HCT116 (cell line): Measurements from ENCODE around the gene DOK5. TPM values are rescaled to one million over a fixed set of nuclear protein-coding genes. Genes with fewer than 3 reads are reported as not detected.

Experiments
- ATAC-seq: fragments of 200-7000 bp; cut with Tn5 transposase; 2 replicates; pipeline ENCODE4 v1.9.1; 2020; ENCODE audit warnings: mild to moderate bottlenecking, moderate library complexity
- BruUV-seq: library from RNA; stranded (reverse); fragments of 400-500 nt; replicated peaks from 2 replicates; lab custom pipeline; 2021; lab: Mats Ljungman, UMichigan
- CTCF ChIA-PET: fragments of 300-600 bp; sonication (Branson Sonifier 250); formaldehyde crosslinking; loops from one replicate; lab custom pipeline; 2021; ENCODE audit warnings: antibody characterized with exemption; lab: Charles Lee
- POLR2A ChIA-PET: fragments of 300-600, 350-600 bp; sonication (Branson Sonifier 250); formaldehyde crosslinking; loops from one replicate; lab custom pipeline; 2021; ENCODE audit warnings: antibody characterized with exemption; lab: Charles Lee
- RAD21 ChIA-PET, 2 experiments: fragments of 300-600 bp; sonication (Branson Sonifier 250); formaldehyde crosslinking; loops; one replicate each; lab custom pipeline; 2023; ENCODE audit warnings: low total read pairs in 2 of 2; ENCODE audit not compliant: uncharacterized antibody in 2 of 2, unreplicated experiment in 2 of 2, low non-redundant PET in 1 of 2; lab: Charles Lee
- DNase-seq: peaks from one replicate; pipeline ENCODE4 v3.0.0-alpha.2; 2010; ENCODE audit warnings: low read depth, low spot score
- H2AFZ ChIP-seq: fragments of 200-600 bp; shearing (Covaris generic), sonication (generic); 2 replicates; pipeline ENCODE4 v1.6.1; 2017; ENCODE audit warnings: low read depth, mixed run types, mixed read lengths, antibody characterized with exemption, low read length; ENCODE audit not compliant: poor library complexity, severe bottlenecking
- H3K27ac ChIP-seq: 2 replicates; pipeline ENCODE4 v1.5.1; 2012; ENCODE audit warnings: low read depth, low read length
- H3K27me3 ChIP-seq: fragments of 200-600 bp; sonication (generic); 2 replicates; pipeline ENCODE4 v1.6.1; 2016; ENCODE audit warnings: mixed run types, low read length, mixed read lengths; ENCODE audit not compliant: insufficient read depth
- H3K36me3 ChIP-seq, 2 experiments: fragments of 200-500 bp in 1 of 2; fragments of 200-600 bp in 1 of 2; sonication (Bioruptor generic) in 1 of 2; sonication (generic) in 1 of 2; 2 replicates each; pipeline versions ENCODE4 v1.5.1 to v1.6.1; 2014 to 2016; ENCODE audit warnings: low read length in 2 of 2, inconsistent platforms in 1 of 2, mixed read lengths in 1 of 2, mixed run types in 1 of 2; ENCODE audit not compliant: insufficient read depth in 2 of 2, control insufficient read depth in 1 of 2
- H3K4me1 ChIP-seq, 2 experiments: fragments of 200-600 bp in 1 of 2; sonication (generic) in 1 of 2; 2 replicates each; pipeline versions ENCODE4 v1.5.1 to v1.6.1; 2012 to 2017; ENCODE audit warnings: low read length in 2 of 2, inconsistent platforms in 1 of 2, mild to moderate bottlenecking in 1 of 2, mixed read lengths in 1 of 2, mixed run types in 1 of 2, moderate library complexity in 1 of 2; ENCODE audit not compliant: insufficient read depth in 2 of 2, control insufficient read depth in 1 of 2
- H3K4me2 ChIP-seq: fragments of 200-600 bp; sonication (generic); 2 replicates; pipeline ENCODE4 v1.6.1; 2017; ENCODE audit warnings: mixed run types, low read length, mixed read lengths
- H3K4me3 ChIP-seq, 2 experiments: fragments of 200-600 bp in 1 of 2; sonication (generic) in 1 of 2; replicated peaks in 1 of 2; 2 replicates each; pipeline ENCODE4 v1.5.1; 2011 to 2016; ENCODE audit warnings: low read length in 2 of 2, control low read depth in 1 of 2, low read depth in 1 of 2, mild to moderate bottlenecking in 1 of 2, mixed read lengths in 1 of 2, mixed run types in 1 of 2
- H3K79me2 ChIP-seq: fragments of 200-600 bp; sonication (generic); 2 replicates; pipeline ENCODE4 v1.6.1; 2017; ENCODE audit warnings: mild to moderate bottlenecking, mixed run types, low read length, moderate library complexity, mixed read lengths; ENCODE audit not compliant: insufficient read depth
- H3K9ac ChIP-seq: fragments of 200-600 bp; sonication (generic); 2 replicates; pipeline ENCODE4 v1.6.1; 2016; ENCODE audit warnings: low read length, mixed read lengths
- H3K9me2 ChIP-seq: fragments of 200-600 bp; sonication (generic), shearing (Covaris generic); 2 replicates; pipeline ENCODE4 v1.6.1; 2017; ENCODE audit warnings: mixed run types, mild to moderate bottlenecking, moderate library complexity; ENCODE audit not compliant: insufficient read depth
- H3K9me3 ChIP-seq, 2 experiments: fragments of 200-500 bp in 1 of 2; fragments of 200-600 bp in 1 of 2; sonication (Bioruptor generic) in 1 of 2; sonication (generic) in 1 of 2; 2 replicates each; pipeline ENCODE4 v1.6.1; 2014 to 2017; ENCODE audit warnings: low read length in 2 of 2, mixed read lengths in 2 of 2, inconsistent platforms in 1 of 2, low read depth in 1 of 2, mild to moderate bottlenecking in 1 of 2, mixed run types in 1 of 2, moderate library complexity in 1 of 2; ENCODE audit not compliant: control insufficient read depth in 1 of 2, insufficient read depth in 1 of 2
- H4K20me1 ChIP-seq: fragments of 200-600 bp; sonication (generic), shearing (Covaris generic); 2 replicates; pipeline ENCODE4 v1.6.1; 2017; ENCODE audit warnings: mixed run types, mild to moderate bottlenecking, moderate library complexity; ENCODE audit not compliant: insufficient read depth
- ATF3 ChIP-seq: IDR thresholded peaks from 2 replicates; pipeline ENCODE4 v1.6.1; 2012
- CBX3 ChIP-seq: IDR thresholded peaks from 2 replicates; pipeline ENCODE4 v1.6.1; 2012; ENCODE audit warnings: low read depth
- EZH2 ChIP-seq: fragments of 200-600 bp; sonication (generic); IDR thresholded peaks from 2 replicates; pipeline ENCODE4 v1.6.1; 2017; ENCODE audit warnings: antibody characterized with exemption, mixed run types
- EZH2phosphoT487 ChIP-seq: fragments of 200-600 bp; IDR thresholded peaks from 2 replicates; pipeline ENCODE4 v1.6.1; 2018; ENCODE audit warnings: antibody characterized with exemption, borderline replicate concordance
- MAX ChIP-seq: IDR thresholded peaks from 2 replicates; pipeline ENCODE4 v1.6.1; 2012
- RAD21 ChIP-seq: IDR thresholded peaks from 2 replicates; pipeline ENCODE4 v1.6.1; 2012; ENCODE audit warnings: low read depth, mild to moderate bottlenecking
- SIN3A ChIP-seq: IDR thresholded peaks from 2 replicates; pipeline ENCODE4 v1.6.1; 2012; ENCODE audit warnings: low read depth
- SP1 ChIP-seq: IDR thresholded peaks from 2 replicates; pipeline ENCODE4 v1.6.1; 2012; ENCODE audit warnings: low read depth
- TCF7L2 ChIP-seq: IDR thresholded peaks from 2 replicates; pipeline ENCODE4 v1.7.0; 2011; ENCODE audit warnings: borderline replicate concordance, inconsistent platforms; ENCODE audit not compliant: insufficient read depth, insufficient read length; ENCODE audit errors: extremely low read depth
- ZBTB33 ChIP-seq: IDR thresholded peaks from 2 replicates; pipeline ENCODE4 v1.6.1; 2011; ENCODE audit warnings: mild to moderate bottlenecking, low read length, moderate library complexity; ENCODE audit not compliant: insufficient replicate concordance; ENCODE audit errors: extremely low read depth
- intact Hi-C: fragments of 100-400 bp; cut with micrococcal nuclease; formaldehyde crosslinking; loops from 2 replicates; pipeline ENCODE4 v1.10.0; 2022
- total RNA-seq: library from RNA; stranded (reverse); gene quantifications from one replicate; pipeline ENCODE4 v1.2.1, GENCODE V29; 2021; ENCODE audit not compliant: unreplicated experiment

DOK5 gene
- total RNA-seq, 1 experiment from 2014 or later: not detected

GRCh38 chr20:54631059-54631458, 155.7 kb downstream of the DOK5 start:
- H3K9ac ChIP-seq: no peak overlapping the region
- H3K36me3 ChIP-seq: no peaks in the 10 kb centered on the region

More at GRCh38 chr20:54631059-54631458, 155.7 kb downstream of the DOK5 start:
- Histone ChIP-seq H3K4me2 (no peak overlapping the region), H4K20me1 (no peaks in the 10 kb centered on the region), H3K4me3 (no peak overlapping the region), H3K27me3 (no peaks in the 10 kb centered on the region), H3K4me1 (no peaks in the 10 kb centered on the region; a peak in 1 of 4 replicates), H3K79me2 (no peaks in the 10 kb centered on the region), H3K9me3 (no peaks in the 10 kb centered on the region), H3K27ac (no peak overlapping the region), H3K9me2 (no peaks in the 10 kb centered on the region), H2AFZ (no peak overlapping the region)
- CTCF ChIA-PET: no interaction called here
- RAD21 ChIA-PET: no interaction called here
- intact Hi-C loops: no loop called here
- no peak for DNase-seq
- no TSS peak for BruUV-seq
- POLR2A ChIA-PET: no interaction called here
- TF ChIP-seq EZH2phosphoT487: no peak
- TF ChIP-seq SIN3A: no peak
- TF ChIP-seq RAD21: no peak
- no peak for TF ChIP-seq ZBTB33
- no peak for TF ChIP-seq CBX3
- no peak for TF ChIP-seq ATF3
- TF ChIP-seq EZH2: no peak
- TF ChIP-seq TCF7L2: no peak
- TF ChIP-seq SP1: no peak
- TF ChIP-seq MAX: no peak
- no peak for ATAC-seq
